ENCODE measurements around the gene BSCL2. TPM values are rescaled to one million over a fixed set of nuclear protein-coding genes. Genes with fewer than 3 reads are reported as not detected.
"Not testable (repeated sequence)": the region's sequence is repeated elsewhere in the genome, so short reads cannot be mapped to it uniquely, and the experiment has no call there.

The BSCL2 gene
- total and polyA plus RNA-seq, 2 donors (not counting 1 experiment from before 2014, with no cell fraction given), result 38.5 to 56.3 TPM

- ChIA-PET POLR2A (interaction anchor here (0.6 to 4.6 kb wide), 15 partner anchors 12 to 298 kb away, joined by 3 to 62 read pairs (median 4); partner anchors contain the start of genes B3GAT3, C11orf98, CSKMT and EEF1G), CTCF (interaction anchor here (0.6 to 1.3 kb wide), 9 partner anchors 13 to 60 kb away, joined by 3 to 12 read pairs (median 4); partner anchors contain the start of genes C11orf98, CSKMT, LBHD1 and MTA2)
- Histone ChIP-seq H3K27me3 (replicated peaks in 1 of 4; ENCODE audit: control extremely low read depth in 1 of 4, control insufficient read depth in 3 of 4, insufficient read depth in 4 of 4, low read length in 3 of 4) (no peaks in the 10 kb centered on the region), H3K79me2 (ENCODE audit: control insufficient read depth, insufficient read depth, low read length) (peaks cover 35% of the 10 kb centered on the region), H3K4me1 (ENCODE audit: control insufficient read depth in 2 of 2, insufficient read depth in 2 of 2, low read length in 2 of 2) (peaks cover 14 to 18% of the 10 kb centered on the region in 2 donors), H3K9ac (ENCODE audit: low read length) (peak overlapping the region; percentile 88), H3K4me2 (replicated peaks; ENCODE audit: low read depth, low read length, poor library complexity, severe bottlenecking) (peak overlapping the region; percentile 85), H3K27ac (ENCODE audit: low read length in 2 of 2) (peak overlapping the region; percentile 68 to 89), H2AFZ (ENCODE audit: insufficient read depth, low read depth, low read length, poor library complexity, severe bottlenecking) (peak overlapping the region; percentile 99), H3K9me3 (ENCODE audit: control extremely low read depth in 1 of 3, control insufficient read depth in 2 of 3, insufficient read depth in 1 of 3, low read length in 2 of 3) (no peaks in the 10 kb centered on the region), H3K4me3 (ENCODE audit: control extremely low read depth in 1 of 5, extremely low read depth in 1 of 5, insufficient read depth in 1 of 5, low read depth in 2 of 5, low read length in 4 of 5) (peak overlapping the region; percentile 74 to 90 (median 83)), H4K20me1 (ENCODE audit: control insufficient read depth, insufficient read depth, low read length, poor library complexity, severe bottlenecking) (peaks cover 2% of the 10 kb centered on the region), H3K36me3 (replicated peaks in 1 of 2; ENCODE audit: control extremely low read depth in 1 of 2, control insufficient read depth in 1 of 2, extremely low read depth in 1 of 2, insufficient read depth in 2 of 2, low read length in 1 of 2) (peaks cover 0 to 24% of the 10 kb centered on the region in 2 experiments)
- TF ChIP-seq CTCF (IDR thresholded peaks at IDR 0.05) (no peak), EZH2 (IDR thresholded peaks at IDR 0.05; ENCODE audit: borderline replicate concordance, insufficient read depth, low read depth, low read length, poor library complexity, severe bottlenecking) (no peak)
- Mint-ChIP-seq H3K4me3 (peak overlapping the region; percentile 94), H3K27me3 (no peaks in the 10 kb centered on the region), H3K4me1 (peaks cover 22% of the 10 kb centered on the region), H3K27ac (peak overlapping the region; percentile 97), H3K9me3 (ENCODE audit: insufficient read depth) (no peaks in the 10 kb centered on the region)
- no peak for ATAC-seq (ENCODE audit: low read depth)
- WGBS (ENCODE audit: insufficient coverage), result 20% methylated on average over 10 of the region's 16 CpGs
- DNase-seq, result no peak
- intact Hi-C loops (cut with micrococcal nuclease), result loop anchor here (1.0 to 2.0 kb wide), 8 partner anchors 13 to 102 kb away; partner anchors contain the start of genes C11orf98, CSKMT, TTC9C and UBXN1
These were observed 54.8 kb downstream of the BSCL2 start for GRCh38 chr11:62652161-62653006.

- H3K4me1 ChIP-seq (ENCODE audit: control insufficient read depth in 2 of 2, insufficient read depth in 2 of 2, low read length in 2 of 2), result peaks cover 23 to 32% of the 10 kb centered on the region in 2 donors
These were observed 56.9 kb downstream of the BSCL2 start for GRCh38 chr11:62650283-62650682.

More at GRCh38 chr11:62650283-62650682, 56.9 kb downstream of the BSCL2 start:
- H3K27ac Mint-ChIP-seq; H2AFZ ChIP-seq (ENCODE audit: insufficient read depth, low read depth, low read length, poor library complexity, severe bottlenecking); H3K4me3 Mint-ChIP-seq; H3K9me3 Mint-ChIP-seq (ENCODE audit: insufficient read depth); H3K27ac ChIP-seq (ENCODE audit: low read length in 2 of 2); H3K27me3 ChIP-seq (replicated peaks in 1 of 4; ENCODE audit: control extremely low read depth in 1 of 4, control insufficient read depth in 3 of 4, insufficient read depth in 4 of 4, low read length in 3 of 4); H4K20me1 ChIP-seq (ENCODE audit: control insufficient read depth, insufficient read depth, low read length, poor library complexity, severe bottlenecking); H3K4me3 ChIP-seq (ENCODE audit: control extremely low read depth in 1 of 5, extremely low read depth in 1 of 5, insufficient read depth in 1 of 5, low read depth in 2 of 5, low read length in 4 of 5); DNase-seq; H3K9me3 ChIP-seq (ENCODE audit: control extremely low read depth in 1 of 3, control insufficient read depth in 2 of 3, insufficient read depth in 1 of 3, low read length in 2 of 3); H3K4me2 ChIP-seq (replicated peaks; ENCODE audit: low read depth, low read length, poor library complexity, severe bottlenecking); H3K27me3 Mint-ChIP-seq; ATAC-seq (ENCODE audit: low read depth); intact Hi-C loops (cut with micrococcal nuclease); H3K9ac ChIP-seq (ENCODE audit: low read length): not testable (repeated sequence)
- Histone ChIP-seq H3K79me2 (ENCODE audit: control insufficient read depth, insufficient read depth, low read length) (peaks cover 53% of the 10 kb centered on the region), H3K36me3 (replicated peaks in 1 of 2; ENCODE audit: control extremely low read depth in 1 of 2, control insufficient read depth in 1 of 2, extremely low read depth in 1 of 2, insufficient read depth in 2 of 2, low read length in 1 of 2) (peaks cover 0 to 25% of the 10 kb centered on the region in 2 experiments)
- peaks cover 33% of the 10 kb centered on the region for H3K4me1 Mint-ChIP-seq
- CTCF ChIA-PET, result interaction anchor here (1.2 to 2.0 kb wide), 2 partner anchors 15 to 57 kb away, joined by 3 to 8 read pairs; partner anchors contain the start of genes C11orf98 and CSKMT
- POLR2A ChIA-PET, result interaction anchor here (0.7 kb wide), 1 partner anchor 15 kb away, joined by 3 read pairs; the partner anchor contains the start of genes C11orf98 and CSKMT
- 95% methylated on average over 12 of the region's 12 CpGs for WGBS (ENCODE audit: insufficient coverage)
